ENCODE results near the gene C12orf75. TPM values are rescaled to one million over a fixed set of nuclear protein-coding genes. Genes with fewer than 3 reads are reported as not detected.
A peak's percentile ranks its signal among the peaks of the same experiment; 100 is the strongest.

C12orf75 gene
- total and polyA plus RNA-seq, 2 of the 13 experiments (the other 11 are each of a cell fraction or from before 2014, with no cell fraction given): 16.1 to 19.8 TPM

GRCh38 chr12:105330283-105330930 lies at the start of gene C12orf75 (continued):
- TF ChIP-seq ARID3A (IDR thresholded peaks at IDR 0.05; ENCODE audit: low read depth, low read length) (no peak), TFDP2 (CRISPR knock-in tag; IDR thresholded peaks at IDR 0.05) (peak; percentile 94), NR0B2 (CRISPR knock-in tag; IDR thresholded peaks at IDR 0.05) (no peak), KDM5A (IDR thresholded peaks at IDR 0.05; ENCODE audit: borderline replicate concordance, low read length) (no peak), MNT (IDR thresholded peaks at IDR 0.05) (no peak), ATF7-NPFF (CRISPR knock-in tag; IDR thresholded peaks at IDR 0.05; ENCODE audit: low read depth) (peak; percentile 29; the same call in 1 of the 2 replicates), ZNF564 (CRISPR knock-in tag; IDR thresholded peaks at IDR 0.05) (no peak), SIX1 (CRISPR knock-in tag; IDR thresholded peaks at IDR 0.05; ENCODE audit: borderline replicate concordance) (no peak), TOPORS (CRISPR knock-in tag; IDR thresholded peaks at IDR 0.05) (no peak), RFX3 (CRISPR knock-in tag; IDR thresholded peaks at IDR 0.05) (peak; percentile 71), ZNF501 (CRISPR knock-in tag; IDR thresholded peaks at IDR 0.05) (no peak), KLF9 (CRISPR knock-in tag; IDR thresholded peaks at IDR 0.05; ENCODE audit: low read depth) (peak; percentile 78; the same call in 1 of the 2 replicates), E2F5 (CRISPR knock-in tag; conservative IDR thresholded peaks at IDR 0.05) (peak; percentile 92), ZNF766 (CRISPR knock-in tag; IDR thresholded peaks at IDR 0.05; ENCODE audit: borderline replicate concordance) (no peak), ZNF746 (CRISPR knock-in tag; IDR thresholded peaks at IDR 0.05) (no peak), ZNF235 (CRISPR knock-in tag; IDR thresholded peaks at IDR 0.05; ENCODE audit: borderline replicate concordance) (no peak), CEBPG (CRISPR knock-in tag; IDR thresholded peaks at IDR 0.05) (no peak), ZNF883 (CRISPR knock-in tag; IDR thresholded peaks at IDR 0.05; ENCODE audit: not compliant biosample characterization) (no peak), HDAC6 (IDR thresholded peaks at IDR 0.05; ENCODE audit: low read depth, low read length) (no peak), RBM22 (optimal IDR thresholded peaks at IDR 0.05; ENCODE audit: low read length) (no peak), TFE3 (CRISPR knock-in tag; IDR thresholded peaks at IDR 0.05) (no peak), GTF3A (CRISPR knock-in tag; conservative IDR thresholded peaks at IDR 0.05) (no peak), SMYD3 (CRISPR knock-in tag; IDR thresholded peaks at IDR 0.05) (no peak)

All from HepG2 (cell line).